GM12892 (cell line): Measurements from ENCODE around the gene CYP1A2.

Experiments
- POLR2A ChIP-seq: IDR thresholded peaks from 2 replicates; pipeline ENCODE4 v1.6.1; 2011; ENCODE audit warnings: low read depth, low read length, control low read depth
- POLR2AphosphoS5 ChIP-seq: IDR thresholded peaks from 2 replicates; pipeline ENCODE4 v1.6.1; 2011; ENCODE audit warnings: low read depth, low read length, control low read depth
- TAF1 ChIP-seq: IDR thresholded peaks from 2 replicates; pipeline ENCODE4 v1.6.1; 2011; ENCODE audit warnings: low read depth, mild to moderate bottlenecking, control low read depth, low read length, borderline replicate concordance

DNA sequence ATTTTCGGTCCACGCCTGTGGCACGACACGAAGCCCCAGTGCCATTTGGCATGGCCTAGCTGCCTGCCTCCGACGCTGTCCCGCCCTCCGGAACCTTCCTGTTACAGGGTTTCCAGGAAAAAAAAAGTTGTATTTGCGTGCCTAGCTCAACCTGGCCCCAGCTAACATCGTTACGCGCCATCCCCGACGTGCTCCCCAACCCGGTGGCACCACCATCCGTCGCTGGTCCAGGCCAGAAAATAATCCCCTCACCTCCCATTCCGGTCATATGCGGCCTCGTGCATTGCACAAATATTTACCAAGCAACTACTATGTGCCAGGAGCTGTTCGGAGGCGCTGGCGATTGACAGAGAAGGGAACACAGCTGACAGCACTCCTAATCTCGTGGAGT, 21.9 kb upstream of the CYP1A2 start:
- no peak for TF ChIP-seq TAF1
- TF ChIP-seq POLR2AphosphoS5: no peak
- TF ChIP-seq POLR2A: no peak
